ENCODE results near the gene RSU1. TPM values are rescaled to one million over a fixed set of nuclear protein-coding genes. Genes with fewer than 3 reads are reported as not detected.

The RSU1 gene
- total RNA-seq, 1 donor from 2014 or later = 118 TPM

DNA sequence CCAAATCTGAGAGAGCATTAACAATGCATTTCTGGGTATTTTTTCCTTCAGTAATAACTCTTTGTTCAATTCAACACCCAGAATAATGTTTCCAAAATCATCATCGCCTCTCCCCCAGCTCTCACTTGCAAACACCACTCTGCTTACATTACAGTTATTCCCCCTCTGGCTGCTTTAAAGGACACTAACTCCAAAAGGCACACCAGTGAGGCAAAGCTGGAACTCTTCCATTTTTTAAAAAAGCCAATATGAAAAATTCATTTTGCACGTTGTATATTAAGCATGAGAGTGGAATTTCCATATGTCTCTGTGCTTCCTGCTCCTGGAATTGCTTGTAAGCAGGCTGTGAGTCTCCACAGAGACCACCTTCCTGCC, 204.3 kb downstream of the RSU1 start:
- DNase-seq (ENCODE audit: low spot score) = no peak
- H3K36me3 Mint-ChIP-seq (ENCODE audit: low read depth, unreplicated experiment) = no peaks in the 10 kb centered on the region

DNA sequence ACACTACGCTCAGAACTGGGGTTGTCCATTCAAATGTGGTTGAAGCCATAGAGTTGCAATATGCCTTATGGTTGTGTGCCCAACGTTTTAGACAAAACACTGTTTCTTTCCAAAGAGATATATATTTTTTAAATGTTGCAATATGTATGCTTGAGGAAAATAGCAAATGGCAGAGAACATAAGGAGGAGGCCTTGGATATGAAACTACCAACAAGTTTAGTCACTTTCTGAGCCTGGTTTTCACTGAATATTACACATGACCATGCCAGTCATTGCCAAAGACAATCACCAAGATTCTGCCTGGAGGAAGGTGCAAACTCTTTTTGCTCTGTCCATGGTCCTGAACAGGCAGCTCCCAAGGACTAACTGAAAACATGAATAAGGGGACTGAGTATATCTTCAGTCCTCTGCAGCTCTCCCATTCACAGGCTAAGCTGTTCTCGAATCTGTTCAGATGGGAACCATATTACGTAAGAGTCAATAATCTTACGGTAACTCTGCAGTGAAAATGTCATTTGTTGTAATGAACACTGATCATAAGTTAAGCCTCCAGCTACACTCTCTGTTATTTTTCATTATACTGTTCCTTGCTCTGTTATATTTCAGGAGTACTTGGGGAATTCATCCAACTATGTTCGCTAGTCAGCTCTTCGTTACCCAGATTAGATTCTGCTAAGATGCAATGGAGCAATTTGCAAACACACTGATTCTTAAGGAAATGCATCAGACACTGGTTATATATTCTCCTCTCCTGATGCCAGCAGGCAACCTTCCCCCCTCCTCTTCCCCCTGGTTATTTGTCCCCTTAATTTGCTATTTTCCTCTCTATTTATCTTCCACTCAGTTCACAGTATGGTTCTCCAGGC, 204.9 kb downstream of the RSU1 start:
- Mint-ChIP-seq H3K9me3 (ENCODE audit: unreplicated experiment) (peaks cover 4% of the 10 kb centered on the region), H3K27ac (ENCODE audit: unreplicated experiment) (no peak overlapping the region), H3K4me1 (ENCODE audit: unreplicated experiment) (no peaks in the 10 kb centered on the region), H3K27me3 (ENCODE audit: unreplicated experiment) (peaks cover 9% of the 10 kb centered on the region), H3K36me3 (ENCODE audit: low read depth, unreplicated experiment) (no peaks in the 10 kb centered on the region), H3K4me3 (ENCODE audit: unreplicated experiment) (no peak overlapping the region)
- TF ChIP-seq, protein P1, sequence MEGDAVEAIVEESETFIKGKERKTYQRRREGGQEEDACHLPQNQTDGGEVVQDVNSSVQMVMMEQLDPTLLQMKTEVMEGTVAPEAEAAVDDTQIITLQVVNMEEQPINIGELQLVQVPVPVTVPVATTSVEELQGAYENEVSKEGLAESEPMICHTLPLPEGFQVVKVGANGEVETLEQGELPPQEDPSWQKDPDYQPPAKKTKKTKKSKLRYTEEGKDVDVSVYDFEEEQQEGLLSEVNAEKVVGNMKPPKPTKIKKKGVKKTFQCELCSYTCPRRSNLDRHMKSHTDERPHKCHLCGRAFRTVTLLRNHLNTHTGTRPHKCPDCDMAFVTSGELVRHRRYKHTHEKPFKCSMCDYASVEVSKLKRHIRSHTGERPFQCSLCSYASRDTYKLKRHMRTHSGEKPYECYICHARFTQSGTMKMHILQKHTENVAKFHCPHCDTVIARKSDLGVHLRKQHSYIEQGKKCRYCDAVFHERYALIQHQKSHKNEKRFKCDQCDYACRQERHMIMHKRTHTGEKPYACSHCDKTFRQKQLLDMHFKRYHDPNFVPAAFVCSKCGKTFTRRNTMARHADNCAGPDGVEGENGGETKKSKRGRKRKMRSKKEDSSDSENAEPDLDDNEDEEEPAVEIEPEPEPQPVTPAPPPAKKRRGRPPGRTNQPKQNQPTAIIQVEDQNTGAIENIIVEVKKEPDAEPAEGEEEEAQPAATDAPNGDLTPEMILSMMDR (IDR thresholded peaks at IDR 0.05; ENCODE audit: unreplicated experiment) = no peak
- peak; percentile 60 for DNase-seq (ENCODE audit: low spot score)

More for the DNA sequence above, 204.3 kb downstream of the RSU1 start:
- peaks cover 6% of the 10 kb centered on the region for H3K27me3 Mint-ChIP-seq (ENCODE audit: unreplicated experiment)
- TF ChIP-seq, protein P1 (IDR thresholded peaks at IDR 0.05; ENCODE audit: unreplicated experiment) = no peak
- no peak overlapping the region for H3K4me3 Mint-ChIP-seq (ENCODE audit: unreplicated experiment)
- peaks cover 4% of the 10 kb centered on the region for H3K9me3 Mint-ChIP-seq (ENCODE audit: unreplicated experiment)
- H3K4me1 Mint-ChIP-seq (ENCODE audit: unreplicated experiment) = no peaks in the 10 kb centered on the region
- no peak overlapping the region for H3K27ac Mint-ChIP-seq (ENCODE audit: unreplicated experiment)

DNA sequence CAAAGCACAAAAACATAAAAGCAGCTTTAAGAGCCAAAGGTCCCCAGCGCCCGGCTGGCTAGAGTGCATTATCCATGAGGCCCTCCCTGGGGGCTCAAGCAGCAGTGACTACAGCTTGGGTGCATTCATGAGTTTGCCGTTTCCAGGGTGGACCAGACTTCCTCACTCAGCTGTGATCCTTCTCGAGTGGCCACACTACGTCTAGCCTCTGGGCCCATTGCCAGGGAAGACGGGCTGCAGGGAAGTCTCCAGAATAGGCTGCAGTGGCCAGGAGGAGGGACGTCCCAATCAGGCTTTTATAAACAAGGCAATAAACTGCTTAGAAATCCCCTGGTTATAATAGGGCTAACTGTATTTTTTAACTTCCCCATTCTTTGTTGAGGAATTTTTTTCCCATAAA, 206.2 kb downstream of the RSU1 start:
- H3K27ac Mint-ChIP-seq (ENCODE audit: unreplicated experiment) = no peak overlapping the region
- no peak overlapping the region for H3K4me3 Mint-ChIP-seq (ENCODE audit: unreplicated experiment)
- TF ChIP-seq, protein P1 (IDR thresholded peaks at IDR 0.05; ENCODE audit: unreplicated experiment) = no peak
- no peaks in the 10 kb centered on the region for H3K36me3 Mint-ChIP-seq (ENCODE audit: low read depth, unreplicated experiment)
- H3K9me3 Mint-ChIP-seq (ENCODE audit: unreplicated experiment) = peaks cover 4% of the 10 kb centered on the region
- peaks cover 5% of the 10 kb centered on the region for H3K27me3 Mint-ChIP-seq (ENCODE audit: unreplicated experiment)
- no peak for DNase-seq (ENCODE audit: low spot score)
- H3K4me1 Mint-ChIP-seq (ENCODE audit: unreplicated experiment) = no peaks in the 10 kb centered on the region

DNA sequence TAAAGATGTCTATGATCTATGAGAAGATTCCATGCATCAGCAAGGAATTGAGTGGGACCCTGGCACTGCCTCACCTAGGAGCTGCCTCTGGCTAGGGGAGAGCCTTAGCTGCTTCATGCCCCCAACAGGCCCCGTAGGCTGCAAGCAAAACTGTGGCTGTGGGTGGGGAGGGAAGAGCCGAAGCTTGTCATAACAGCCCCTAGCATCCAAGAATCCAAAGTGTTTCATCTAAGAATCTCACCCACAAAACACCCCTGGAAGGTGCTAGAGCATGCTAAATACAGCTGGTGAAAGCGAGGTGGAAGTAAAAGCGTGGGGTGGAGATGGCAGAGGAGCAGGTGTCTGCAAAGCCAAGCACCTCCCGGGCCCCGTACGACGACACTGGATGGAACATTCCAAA, 208.0 kb downstream of the RSU1 start:
- no peak for DNase-seq (ENCODE audit: low spot score)
- TF ChIP-seq, protein P1 (IDR thresholded peaks at IDR 0.05; ENCODE audit: unreplicated experiment) = no peak
- no peak overlapping the region for H3K27ac Mint-ChIP-seq (ENCODE audit: unreplicated experiment)
- peaks cover 5% of the 10 kb centered on the region for H3K27me3 Mint-ChIP-seq (ENCODE audit: unreplicated experiment)
- H3K36me3 Mint-ChIP-seq (ENCODE audit: low read depth, unreplicated experiment) = no peaks in the 10 kb centered on the region
- no peaks in the 10 kb centered on the region for H3K9me3 Mint-ChIP-seq (ENCODE audit: unreplicated experiment)
- no peak overlapping the region for H3K4me3 Mint-ChIP-seq (ENCODE audit: unreplicated experiment)
- no peaks in the 10 kb centered on the region for H3K4me1 Mint-ChIP-seq (ENCODE audit: unreplicated experiment)

DNA sequence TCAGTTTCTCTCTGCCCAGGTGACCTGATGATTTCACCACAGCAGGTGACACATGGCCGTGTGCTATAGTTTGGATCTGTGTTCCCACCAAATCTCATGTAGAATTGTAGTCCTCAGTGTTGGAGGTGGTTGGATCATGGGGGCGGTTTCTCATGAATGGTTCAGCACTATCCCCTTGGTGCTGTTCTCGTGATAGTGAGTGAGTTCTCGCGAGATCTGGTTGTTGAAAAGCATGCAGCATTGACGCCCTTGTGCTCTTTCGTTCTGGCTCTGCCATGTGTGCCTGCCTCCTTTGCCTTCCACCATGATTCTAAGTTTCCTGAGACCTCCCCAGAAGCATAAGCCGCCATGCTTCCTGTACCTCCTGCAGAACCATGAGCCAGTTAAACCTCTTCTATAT, 210.3 kb downstream of the RSU1 start:
- peaks cover 6% of the 10 kb centered on the region for H3K4me1 Mint-ChIP-seq (ENCODE audit: unreplicated experiment)
- no peak overlapping the region for H3K27ac Mint-ChIP-seq (ENCODE audit: unreplicated experiment)
- no peak for DNase-seq (ENCODE audit: low spot score)
- H3K36me3 Mint-ChIP-seq (ENCODE audit: low read depth, unreplicated experiment) = no peaks in the 10 kb centered on the region
- TF ChIP-seq, protein P1 (IDR thresholded peaks at IDR 0.05; ENCODE audit: unreplicated experiment) = no peak
- H3K27me3 Mint-ChIP-seq (ENCODE audit: unreplicated experiment) = peaks cover 8% of the 10 kb centered on the region
- H3K4me3 Mint-ChIP-seq (ENCODE audit: unreplicated experiment) = no peak overlapping the region
- no peaks in the 10 kb centered on the region for H3K9me3 Mint-ChIP-seq (ENCODE audit: unreplicated experiment)
